ENCODE measurements around the gene SMARCE1. TPM values are rescaled to one million over a fixed set of nuclear protein-coding genes. Genes with fewer than 3 reads are reported as not detected.

SMARCE1 gene
- total RNA-seq, 2 experiments from 2014 or later, result 65.4 to 68.6 TPM

DNA sequence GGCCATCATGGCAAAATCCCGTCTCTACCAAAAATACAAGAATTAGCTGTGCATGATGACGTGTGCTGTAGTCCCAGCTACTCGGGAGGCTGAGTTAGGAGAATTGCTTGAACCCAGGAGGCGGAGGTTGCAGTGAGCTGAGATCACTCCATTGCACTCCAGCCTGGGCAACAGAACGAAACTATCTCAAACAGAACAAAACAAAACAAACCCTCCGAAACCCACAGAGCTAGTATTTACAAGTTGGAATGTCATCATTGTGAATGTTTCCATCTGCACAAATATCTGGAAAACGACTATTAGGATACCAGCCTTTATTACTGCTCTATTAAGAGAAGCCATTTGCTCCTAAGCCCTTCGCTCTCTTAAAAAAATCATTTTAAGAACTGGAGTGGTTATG lies 26.0 kb downstream of the SMARCE1 start:
- ChIA-PET POLR2A (interaction anchor here (0.7 to 29.4 kb wide), 3 partner anchors 19 to 101 kb away, joined by 4 to 1290 read pairs (median 14); partner anchors contain the start of gene CCR7), CTCF (interaction anchor here (4.2 kb wide), 1 partner anchor 59 kb away, joined by 59 read pairs; the partner anchor contains the start of gene CCR7)
- Histone ChIP-seq H3K27me3 (ENCODE audit: control insufficient read depth in 1 of 2, insufficient read depth in 2 of 2, low read length in 2 of 2) (no peaks in the 10 kb centered on the region), H3K4me3 (ENCODE audit: low read length) (no peak overlapping the region), H3K27ac (ENCODE audit: low read depth in 1 of 2, low read length in 2 of 2) (no peak overlapping the region), H3K36me3 (ENCODE audit: insufficient read depth, low read length) (no peaks in the 10 kb centered on the region), H3K9me3 (ENCODE audit: control insufficient read depth in 1 of 2, insufficient read depth in 1 of 2, low read length in 2 of 2) (no peaks in the 10 kb centered on the region), H3K4me1 (ENCODE audit: insufficient read depth, low read length) (peaks cover 37% of the 10 kb centered on the region)
- no peak for DNase-seq
- Mint-ChIP-seq H3K4me1 (ENCODE audit: low read depth) (peaks cover 58% of the 10 kb centered on the region), H3K4me3 (no peak overlapping the region), H3K36me3 (ENCODE audit: low read depth) (no peaks in the 10 kb centered on the region), H3K9me3 (no peaks in the 10 kb centered on the region), H3K27me3 (no peaks in the 10 kb centered on the region), H3K27ac (no peak overlapping the region)
- ATAC-seq (ENCODE audit: poor library complexity), result no peak
- TF ChIP-seq, protein P1, sequence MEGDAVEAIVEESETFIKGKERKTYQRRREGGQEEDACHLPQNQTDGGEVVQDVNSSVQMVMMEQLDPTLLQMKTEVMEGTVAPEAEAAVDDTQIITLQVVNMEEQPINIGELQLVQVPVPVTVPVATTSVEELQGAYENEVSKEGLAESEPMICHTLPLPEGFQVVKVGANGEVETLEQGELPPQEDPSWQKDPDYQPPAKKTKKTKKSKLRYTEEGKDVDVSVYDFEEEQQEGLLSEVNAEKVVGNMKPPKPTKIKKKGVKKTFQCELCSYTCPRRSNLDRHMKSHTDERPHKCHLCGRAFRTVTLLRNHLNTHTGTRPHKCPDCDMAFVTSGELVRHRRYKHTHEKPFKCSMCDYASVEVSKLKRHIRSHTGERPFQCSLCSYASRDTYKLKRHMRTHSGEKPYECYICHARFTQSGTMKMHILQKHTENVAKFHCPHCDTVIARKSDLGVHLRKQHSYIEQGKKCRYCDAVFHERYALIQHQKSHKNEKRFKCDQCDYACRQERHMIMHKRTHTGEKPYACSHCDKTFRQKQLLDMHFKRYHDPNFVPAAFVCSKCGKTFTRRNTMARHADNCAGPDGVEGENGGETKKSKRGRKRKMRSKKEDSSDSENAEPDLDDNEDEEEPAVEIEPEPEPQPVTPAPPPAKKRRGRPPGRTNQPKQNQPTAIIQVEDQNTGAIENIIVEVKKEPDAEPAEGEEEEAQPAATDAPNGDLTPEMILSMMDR (IDR thresholded peaks at IDR 0.05), result no peak
- intact Hi-C loops (cut with DNase I, micrococcal nuclease), result loop anchor here (2.0 to 5.0 kb wide), 5 partner anchors 25 to 181 kb away; partner anchors contain the start of gene SMARCE1 (in 1 of the 2)

DNA sequence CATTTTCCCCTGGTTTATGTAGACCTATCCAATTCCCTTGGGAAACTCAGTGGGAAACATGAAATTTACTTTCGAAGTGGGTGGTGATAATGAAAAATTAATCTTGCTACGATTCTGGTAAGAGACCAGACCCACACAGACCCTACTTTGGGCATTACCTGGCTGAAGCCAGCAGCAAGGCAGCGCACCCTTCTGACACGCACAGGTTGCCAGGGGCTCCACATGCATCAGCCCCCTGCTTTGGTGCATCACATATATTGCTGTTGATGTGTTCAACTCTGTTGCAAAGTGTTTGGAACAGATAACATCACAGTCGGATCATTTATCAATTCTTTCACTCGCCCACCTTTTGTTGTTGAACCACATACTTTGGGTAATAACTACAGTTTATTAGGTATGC lies 26.6 kb downstream of the SMARCE1 start:
- Mint-ChIP-seq H3K27ac (peak overlapping the region; percentile 92), H3K9me3 (no peaks in the 10 kb centered on the region), H3K36me3 (ENCODE audit: low read depth) (no peaks in the 10 kb centered on the region), H3K27me3 (no peaks in the 10 kb centered on the region), H3K4me1 (ENCODE audit: low read depth) (peaks cover 64% of the 10 kb centered on the region), H3K4me3 (no peak overlapping the region)
- DNase-seq, result no peak
- ChIA-PET POLR2A (interaction anchor here (0.7 to 29.4 kb wide), 5 partner anchors 13 to 102 kb away, joined by 3 to 1290 read pairs (median 4); partner anchors contain the start of gene CCR7), CTCF (interaction anchor here (1.2 to 4.2 kb wide), 5 partner anchors 14 to 58 kb away, joined by 3 to 59 read pairs (median 7); partner anchors contain the start of gene CCR7)
- Histone ChIP-seq H3K27me3 (ENCODE audit: control insufficient read depth in 1 of 2, insufficient read depth in 2 of 2, low read length in 2 of 2) (no peaks in the 10 kb centered on the region), H3K4me3 (ENCODE audit: low read length) (no peak overlapping the region), H3K27ac (ENCODE audit: low read depth in 1 of 2, low read length in 2 of 2) (no peak overlapping the region), H3K4me1 (ENCODE audit: insufficient read depth, low read length) (peaks cover 43% of the 10 kb centered on the region), H3K36me3 (ENCODE audit: insufficient read depth, low read length) (no peaks in the 10 kb centered on the region), H3K9me3 (ENCODE audit: control insufficient read depth in 1 of 2, insufficient read depth in 1 of 2, low read length in 2 of 2) (no peaks in the 10 kb centered on the region)
- intact Hi-C loops (cut with DNase I, micrococcal nuclease), result loop anchor here (2.0 to 5.0 kb wide), 5 partner anchors 26 to 181 kb away; partner anchors contain the start of gene SMARCE1 (in 1 of the 2)
- TF ChIP-seq, protein P1 (IDR thresholded peaks at IDR 0.05), result no peak
- ATAC-seq (ENCODE audit: poor library complexity), result no peak

DNA sequence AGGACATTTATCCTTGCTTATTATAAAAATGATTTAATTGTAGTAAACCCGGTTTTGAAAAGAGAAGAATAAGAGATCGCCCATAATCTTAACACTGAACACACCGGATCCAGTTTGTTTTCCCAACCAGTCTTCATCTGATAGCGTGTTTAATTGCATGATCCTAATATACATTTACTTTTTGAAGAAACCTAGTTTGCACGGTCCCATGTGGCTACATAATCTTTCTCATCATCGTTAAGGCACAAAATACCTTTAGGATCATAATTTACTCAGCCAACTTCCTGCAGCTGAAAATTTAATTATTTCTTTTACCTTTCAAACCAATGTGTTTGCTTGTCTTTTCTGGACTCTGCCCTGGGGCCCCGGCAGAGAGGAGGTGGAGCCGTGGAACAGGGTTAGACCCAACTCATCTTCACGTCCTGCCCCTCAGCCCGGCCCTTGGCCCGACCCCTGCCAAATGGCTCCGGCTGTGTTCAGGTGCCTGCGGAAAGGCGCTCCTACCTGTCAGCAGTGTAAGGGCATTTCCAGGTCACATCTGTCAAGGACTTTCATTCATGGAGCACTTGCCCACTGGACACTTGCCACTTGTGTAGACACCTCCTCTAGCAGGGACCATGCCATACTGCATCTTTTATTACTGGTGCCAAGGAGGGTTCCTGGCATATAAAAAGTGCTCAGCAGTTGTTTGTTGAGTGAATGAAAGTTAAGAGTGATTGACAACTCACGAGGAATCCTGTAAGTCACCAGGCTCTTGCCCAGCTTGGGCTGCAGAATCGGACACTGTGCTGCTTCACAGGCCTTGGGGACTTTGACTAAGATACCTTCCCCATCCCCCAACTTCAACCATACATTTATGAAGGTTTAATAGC lies 28.6 kb downstream of the SMARCE1 start:
- Mint-ChIP-seq H3K4me3 (no peak overlapping the region), H3K4me1 (ENCODE audit: low read depth) (peaks cover 65% of the 10 kb centered on the region), H3K9me3 (no peaks in the 10 kb centered on the region), H3K27me3 (no peaks in the 10 kb centered on the region), H3K27ac (peak overlapping the region; percentile 92), H3K36me3 (ENCODE audit: low read depth) (no peaks in the 10 kb centered on the region)
- TF ChIP-seq, protein P1 (IDR thresholded peaks at IDR 0.05), result no peak
- H3K4me1 ChIP-seq (ENCODE audit: insufficient read depth, low read length), result peaks cover 63% of the 10 kb centered on the region
- CTCF ChIA-PET, result interaction anchor here (0.7 to 4.2 kb wide), 19 partner anchors 10 to 1047 kb away, joined by 3 to 59 read pairs (median 6); partner anchors contain the start of genes CCR7, SMARCE1 and TOP2A
- intact Hi-C loops (cut with DNase I, micrococcal nuclease), result loop anchor here in 1 of 2 experiments (5.0 kb wide), 4 partner anchors 137 to 1043 kb away; partner anchors contain the start of gene IGFBP4
- H3K27ac ChIP-seq (ENCODE audit: low read depth in 1 of 2, low read length in 2 of 2), result no peak overlapping the region
- no peak for DNase-seq
- H3K36me3 ChIP-seq (ENCODE audit: insufficient read depth, low read length), result no peaks in the 10 kb centered on the region
- no peaks in the 10 kb centered on the region for H3K27me3 ChIP-seq (ENCODE audit: control insufficient read depth in 1 of 2, insufficient read depth in 2 of 2, low read length in 2 of 2)
- H3K4me3 ChIP-seq (ENCODE audit: low read length), result no peak overlapping the region
- POLR2A ChIA-PET, result interaction anchor here (1.0 to 29.4 kb wide), 7 partner anchors 10 to 78 kb away, joined by 3 to 1290 read pairs (median 4); partner anchors contain the start of genes CCR7 and SMARCE1
- ATAC-seq (ENCODE audit: poor library complexity), result no peak
- H3K9me3 ChIP-seq (ENCODE audit: control insufficient read depth in 1 of 2, insufficient read depth in 1 of 2, low read length in 2 of 2), result no peaks in the 10 kb centered on the region
